Measurements from ENCODE around the gene CLIC4. TPM values are rescaled to one million over a fixed set of nuclear protein-coding genes. Genes with fewer than 3 reads are reported as not detected.

Gene CLIC4
- total and polyA plus RNA-seq, 10 of the 15 experiments (the other 5 are each of a cell fraction or from before 2014, with no cell fraction given): 20.4 to 107 (median 69.6) TPM

- TF ChIP-seq, protein P1, sequence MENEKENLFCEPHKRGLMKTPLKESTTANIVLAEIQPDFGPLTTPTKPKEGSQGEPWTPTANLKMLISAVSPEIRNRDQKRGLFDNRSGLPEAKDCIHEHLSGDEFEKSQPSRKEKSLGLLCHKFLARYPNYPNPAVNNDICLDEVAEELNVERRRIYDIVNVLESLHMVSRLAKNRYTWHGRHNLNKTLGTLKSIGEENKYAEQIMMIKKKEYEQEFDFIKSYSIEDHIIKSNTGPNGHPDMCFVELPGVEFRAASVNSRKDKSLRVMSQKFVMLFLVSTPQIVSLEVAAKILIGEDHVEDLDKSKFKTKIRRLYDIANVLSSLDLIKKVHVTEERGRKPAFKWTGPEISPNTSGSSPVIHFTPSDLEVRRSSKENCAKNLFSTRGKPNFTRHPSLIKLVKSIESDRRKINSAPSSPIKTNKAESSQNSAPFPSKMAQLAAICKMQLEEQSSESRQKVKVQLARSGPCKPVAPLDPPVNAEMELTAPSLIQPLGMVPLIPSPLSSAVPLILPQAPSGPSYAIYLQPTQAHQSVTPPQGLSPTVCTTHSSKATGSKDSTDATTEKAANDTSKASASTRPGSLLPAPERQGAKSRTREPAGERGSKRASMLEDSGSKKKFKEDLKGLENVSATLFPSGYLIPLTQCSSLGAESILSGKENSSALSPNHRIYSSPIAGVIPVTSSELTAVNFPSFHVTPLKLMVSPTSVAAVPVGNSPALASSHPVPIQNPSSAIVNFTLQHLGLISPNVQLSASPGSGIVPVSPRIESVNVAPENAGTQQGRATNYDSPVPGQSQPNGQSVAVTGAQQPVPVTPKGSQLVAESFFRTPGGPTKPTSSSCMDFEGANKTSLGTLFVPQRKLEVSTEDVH (IDR thresholded peaks at IDR 0.05; ENCODE audit: low read depth, partially characterized antibody): no peak
- TF ChIP-seq SMC3 (IDR thresholded peaks at IDR 0.05; ENCODE audit: borderline replicate concordance, low read length): no peak
- no peak for TF ChIP-seq ATF7 (IDR thresholded peaks at IDR 0.05; ENCODE audit: low read depth)
Observed at GRCh38 chr1:24713176-24713575, 32.1 kb upstream of the CLIC4 start (continued).

GRCh38 chr1:24713736-24714135 is 31.5 kb upstream of the CLIC4 start:
- in situ Hi-C loops (cut with MboI) (no loop called here), intact Hi-C loops (cut with micrococcal nuclease; ENCODE audit: unreplicated experiment) (no loop called here)
- Histone ChIP-seq H3K79me2 (ENCODE audit: control insufficient read depth, insufficient read depth, low read length) (no peaks in the 10 kb centered on the region), H3K4me1 (ENCODE audit: control insufficient read depth, insufficient read depth, low read length) (no peaks in the 10 kb centered on the region; the same call in 1 of the 2 replicates), H4K20me1 (ENCODE audit: control insufficient read depth, insufficient read depth) (no peaks in the 10 kb centered on the region), H3K4me3 (no peak overlapping the region), H3K4me2 (ENCODE audit: control insufficient read depth, insufficient read depth) (no peak overlapping the region), H3K27ac (ENCODE audit: control insufficient read depth, insufficient read depth) (no peak overlapping the region), H3K9me3 (replicated peaks; ENCODE audit: control insufficient read depth, insufficient read depth, low read length) (no peaks in the 10 kb centered on the region), H2AFZ (ENCODE audit: control insufficient read depth, low read depth, low read length) (no peak overlapping the region), H3K27me3 (replicated peaks in 1 of 2; ENCODE audit: control insufficient read depth in 2 of 2, insufficient read depth in 2 of 2, low read length in 1 of 2) (no peaks in the 10 kb centered on the region), H3K36me3 (ENCODE audit: control insufficient read depth in 2 of 2, insufficient read depth in 2 of 2, low read length in 1 of 2) (no peaks in the 10 kb centered on the region), H3K9ac (ENCODE audit: control insufficient read depth, insufficient read depth, low read length) (no peak overlapping the region)
- ATAC-seq (no peak), FAIRE-seq (no peak), DNase-seq (ENCODE audit: low read depth, low spot score) (no peak)
- SMC1A ChIA-PET (ENCODE audit: uncharacterized antibody, unreplicated experiment): interaction anchor here (1.0 to 1.4 kb wide), 4 partner anchors 10 to 56 kb away, joined by 3 to 4 read pairs (median 3); no protein-coding TSS in a partner anchor
- 15% methylated on average over 4 of the region's 5 CpGs for WGBS (ENCODE audit: insufficient coverage, insufficient replicate concordance, low lambda C conversion rate, missing lambda C conversion rate)
- RAD21 ChIA-PET (ENCODE audit: unreplicated experiment): interaction anchor here (1.1 kb wide), 1 partner anchor 31 kb away, joined by 3 read pairs; the partner anchor contains the start of gene CLIC4
- POLR2A ChIA-PET: interaction anchor here (0.6 to 0.7 kb wide), 2 partner anchors 20 to 106 kb away, joined by 3 to 4 read pairs; no protein-coding TSS in a partner anchor
- CTCF ChIA-PET: interaction anchor here (1.0 to 1.5 kb wide), 2 partner anchors 11 to 18 kb away, joined by 3 to 4 read pairs; no protein-coding TSS in a partner anchor
- no TSS peak for BruUV-seq (replicated peaks)
- TF ChIP-seq YY1 (IDR thresholded peaks at IDR 0.05; ENCODE audit: low read depth, low read length): no peak
- TF ChIP-seq CREB1 (IDR thresholded peaks at IDR 0.05; ENCODE audit: low read depth): no peak
- TF ChIP-seq POLR2A (IDR thresholded peaks at IDR 0.05; ENCODE audit: low read depth, low read length): no peak
- no peak for TF ChIP-seq RBBP5 (conservative IDR thresholded peaks at IDR 0.05)
- no peak for TF ChIP-seq POLR2AphosphoS5 (IDR thresholded peaks at IDR 0.05; ENCODE audit: low read length)
- TF ChIP-seq, protein P2, sequence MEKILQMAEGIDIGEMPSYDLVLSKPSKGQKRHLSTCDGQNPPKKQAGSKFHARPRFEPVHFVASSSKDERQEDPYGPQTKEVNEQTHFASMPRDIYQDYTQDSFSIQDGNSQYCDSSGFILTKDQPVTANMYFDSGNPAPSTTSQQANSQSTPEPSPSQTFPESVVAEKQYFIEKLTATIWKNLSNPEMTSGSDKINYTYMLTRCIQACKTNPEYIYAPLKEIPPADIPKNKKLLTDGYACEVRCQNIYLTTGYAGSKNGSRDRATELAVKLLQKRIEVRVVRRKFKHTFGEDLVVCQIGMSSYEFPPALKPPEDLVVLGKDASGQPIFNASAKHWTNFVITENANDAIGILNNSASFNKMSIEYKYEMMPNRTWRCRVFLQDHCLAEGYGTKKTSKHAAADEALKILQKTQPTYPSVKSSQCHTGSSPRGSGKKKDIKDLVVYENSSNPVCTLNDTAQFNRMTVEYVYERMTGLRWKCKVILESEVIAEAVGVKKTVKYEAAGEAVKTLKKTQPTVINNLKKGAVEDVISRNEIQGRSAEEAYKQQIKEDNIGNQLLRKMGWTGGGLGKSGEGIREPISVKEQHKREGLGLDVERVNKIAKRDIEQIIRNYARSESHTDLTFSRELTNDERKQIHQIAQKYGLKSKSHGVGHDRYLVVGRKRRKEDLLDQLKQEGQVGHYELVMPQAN (conservative IDR thresholded peaks at IDR 0.05): no peak
- TF ChIP-seq NFYB (IDR thresholded peaks at IDR 0.05; ENCODE audit: insufficient read depth, low read depth, low read length): no peak
- no peak for TF ChIP-seq ZZZ3 (IDR thresholded peaks at IDR 0.05; ENCODE audit: control insufficient read depth, insufficient read length, low read depth)
- no peak for TF ChIP-seq STAT3 (IDR thresholded peaks at IDR 0.05; ENCODE audit: low read depth, low read length)
- TF ChIP-seq, protein P3, sequence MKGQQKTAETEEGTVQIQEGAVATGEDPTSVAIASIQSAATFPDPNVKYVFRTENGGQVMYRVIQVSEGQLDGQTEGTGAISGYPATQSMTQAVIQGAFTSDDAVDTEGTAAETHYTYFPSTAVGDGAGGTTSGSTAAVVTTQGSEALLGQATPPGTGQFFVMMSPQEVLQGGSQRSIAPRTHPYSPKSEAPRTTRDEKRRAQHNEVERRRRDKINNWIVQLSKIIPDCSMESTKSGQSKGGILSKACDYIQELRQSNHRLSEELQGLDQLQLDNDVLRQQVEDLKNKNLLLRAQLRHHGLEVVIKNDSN (IDR thresholded peaks at IDR 0.05; ENCODE audit: borderline replicate concordance, extremely low read length, insufficient read depth, low read depth, low read length): no peak
- no peak for TF ChIP-seq POLR2AphosphoS2 (IDR thresholded peaks at IDR 0.05; ENCODE audit: low read depth, low read length)
- TF ChIP-seq TBL1XR1 (IDR thresholded peaks at IDR 0.05; ENCODE audit: low read depth, low read length): no peak
- no peak for TF ChIP-seq SMAD5 (IDR thresholded peaks at IDR 0.05; ENCODE audit: low read depth)
